ENCODE data around the gene GNG3.
A peak's percentile ranks its signal among the peaks of the same experiment; 100 is the strongest.

- TF ChIP-seq POLR2A (IDR thresholded peaks at IDR 0.05): peak; percentile 93 to 98
- TF ChIP-seq CTCF (IDR thresholded peaks at IDR 0.05): no peak
- no peak for TF ChIP-seq EP300 (IDR thresholded peaks at IDR 0.05)
- TF ChIP-seq POLR2AphosphoS5 (IDR thresholded peaks at IDR 0.05): peak; percentile 70 to 95 (median 91)
Measured at GRCh38 chr11:62665075-62665598, 42.3 kb upstream of the GNG3 start, which contains the start of the genes C11orf98 and CSKMT.

All from suprapubic skin (tissue), 4 donors.